HFF-Myc (cell line): ENCODE data around the gene TPRA1.

ENCODE experiments used
- DNase-seq: peaks from one replicate; pipeline ENCODE4 v3.0.0-alpha.2; 2011; ENCODE audit warnings: low read depth; ENCODE audit errors: extremely low read depth
- H3K4me3 ChIP-seq: replicated peaks from 2 replicates; pipeline ENCODE4 v1.5.1; 2011; ENCODE audit warnings: low read depth, mild to moderate bottlenecking, control low read depth, low read length
- TF ChIP-seq, protein P1 (sequence below): IDR thresholded peaks from 2 replicates; pipeline ENCODE4 v1.5.1; 2012; ENCODE audit warnings: mild to moderate bottlenecking, low read depth, low read length, control low read depth; ENCODE audit errors: missing control alignments

Gene TPRA1

DNA sequence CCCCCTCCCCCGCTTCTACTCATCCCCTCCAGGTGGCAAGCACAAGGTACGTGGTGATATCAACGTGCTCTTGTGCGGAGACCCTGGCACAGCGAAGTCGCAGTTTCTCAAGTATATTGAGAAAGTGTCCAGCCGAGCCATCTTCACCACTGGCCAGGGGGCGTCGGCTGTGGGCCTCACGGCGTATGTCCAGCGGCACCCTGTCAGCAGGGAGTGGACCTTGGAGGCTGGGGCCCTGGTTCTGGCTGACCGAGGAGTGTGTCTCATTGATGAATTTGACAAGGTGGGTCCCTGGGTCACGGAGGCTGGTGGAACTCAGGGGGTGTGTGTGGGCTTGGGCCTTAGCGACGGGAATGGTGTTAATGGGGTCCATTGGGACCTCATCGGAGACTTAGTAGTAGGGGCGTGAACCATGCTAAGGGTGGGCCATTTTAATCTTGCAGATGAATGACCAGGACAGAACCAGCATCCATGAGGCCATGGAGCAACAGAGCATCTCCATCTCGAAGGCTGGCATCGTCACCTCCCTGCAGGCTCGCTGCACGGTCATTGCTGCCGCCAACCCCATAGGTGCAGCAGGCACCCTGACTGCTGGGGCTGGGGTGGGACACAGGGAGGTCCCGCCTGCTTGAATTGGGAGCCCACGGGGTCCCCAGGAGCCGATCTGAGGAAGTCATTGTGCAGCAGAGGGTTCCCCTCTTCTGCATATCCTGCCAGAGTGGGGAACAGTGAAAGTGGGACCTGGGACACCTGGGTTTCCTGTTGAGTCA lies 26.5 kb upstream of the TPRA1 start:
- no peak for DNase-seq
- TF ChIP-seq, protein P1, sequence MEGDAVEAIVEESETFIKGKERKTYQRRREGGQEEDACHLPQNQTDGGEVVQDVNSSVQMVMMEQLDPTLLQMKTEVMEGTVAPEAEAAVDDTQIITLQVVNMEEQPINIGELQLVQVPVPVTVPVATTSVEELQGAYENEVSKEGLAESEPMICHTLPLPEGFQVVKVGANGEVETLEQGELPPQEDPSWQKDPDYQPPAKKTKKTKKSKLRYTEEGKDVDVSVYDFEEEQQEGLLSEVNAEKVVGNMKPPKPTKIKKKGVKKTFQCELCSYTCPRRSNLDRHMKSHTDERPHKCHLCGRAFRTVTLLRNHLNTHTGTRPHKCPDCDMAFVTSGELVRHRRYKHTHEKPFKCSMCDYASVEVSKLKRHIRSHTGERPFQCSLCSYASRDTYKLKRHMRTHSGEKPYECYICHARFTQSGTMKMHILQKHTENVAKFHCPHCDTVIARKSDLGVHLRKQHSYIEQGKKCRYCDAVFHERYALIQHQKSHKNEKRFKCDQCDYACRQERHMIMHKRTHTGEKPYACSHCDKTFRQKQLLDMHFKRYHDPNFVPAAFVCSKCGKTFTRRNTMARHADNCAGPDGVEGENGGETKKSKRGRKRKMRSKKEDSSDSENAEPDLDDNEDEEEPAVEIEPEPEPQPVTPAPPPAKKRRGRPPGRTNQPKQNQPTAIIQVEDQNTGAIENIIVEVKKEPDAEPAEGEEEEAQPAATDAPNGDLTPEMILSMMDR: no peak
- H3K4me3 ChIP-seq: no peak overlapping the region

DNA sequence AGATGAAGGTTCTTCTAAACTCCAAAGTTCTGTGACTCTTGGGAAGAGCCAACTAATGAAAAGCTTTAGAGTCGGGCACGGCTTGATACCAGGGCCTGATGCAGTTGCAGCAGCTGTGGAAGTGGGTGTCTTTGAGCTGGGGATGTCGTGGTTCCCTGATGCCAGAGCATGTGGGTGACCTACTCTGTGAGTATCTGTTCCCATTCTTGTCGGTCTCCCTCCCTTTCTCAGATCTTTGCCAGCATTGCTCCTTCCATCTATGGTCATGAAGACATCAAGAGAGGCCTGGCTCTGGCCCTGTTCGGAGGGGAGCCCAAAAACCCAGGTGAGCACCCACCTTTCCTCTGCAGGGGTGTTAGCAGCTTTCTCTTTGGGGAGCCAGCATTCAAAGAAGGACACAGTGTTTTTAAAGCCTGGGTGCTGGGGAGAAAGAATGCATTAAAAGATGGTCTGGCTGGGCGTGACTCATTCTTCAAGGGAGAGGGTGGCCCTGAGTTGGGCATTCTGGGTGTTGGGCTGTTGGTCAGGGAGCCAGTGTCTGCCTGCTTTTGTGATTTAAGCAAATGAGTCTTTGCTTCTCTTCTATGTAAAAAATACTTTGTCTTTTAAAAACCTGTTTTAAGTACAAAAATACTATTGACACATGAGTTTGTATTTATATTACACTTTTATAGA lies 25.2 kb upstream of the TPRA1 start:
- H3K4me3 ChIP-seq: no peak overlapping the region
- TF ChIP-seq, protein P1: no peak
- no peak for DNase-seq

DNA sequence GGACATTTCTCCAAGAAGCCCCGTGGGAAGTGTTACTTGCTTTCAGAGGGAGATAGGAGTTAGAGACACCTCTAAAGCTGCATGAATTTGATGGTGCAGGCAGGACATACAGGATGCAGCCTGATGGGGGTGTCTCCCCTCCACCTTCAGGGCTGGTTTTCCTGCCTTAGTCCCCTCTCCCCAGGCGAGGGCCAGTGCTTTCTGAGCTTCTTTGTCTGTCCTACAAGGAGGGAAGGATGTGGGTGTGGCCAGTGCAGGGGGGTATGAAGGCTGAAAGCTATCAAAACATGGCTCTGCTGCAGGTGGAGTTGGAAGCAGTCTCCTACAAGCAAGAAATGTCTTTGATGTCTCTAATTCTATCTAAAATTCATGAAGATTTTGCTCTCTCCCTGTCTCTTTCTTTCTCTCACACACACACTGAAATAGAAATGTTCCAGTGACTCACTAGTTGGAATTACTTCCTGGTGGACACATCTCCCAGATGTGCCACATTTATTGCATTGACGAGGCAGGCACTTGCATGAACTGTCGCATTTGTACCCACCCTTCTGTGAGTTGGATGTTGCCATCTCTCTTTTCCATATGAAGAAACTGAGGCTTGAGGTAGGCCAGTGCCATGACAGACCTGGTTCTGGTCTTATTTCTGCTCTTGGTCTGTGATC lies 24.5 kb upstream of the TPRA1 start:
- H3K4me3 ChIP-seq: no peak overlapping the region
- DNase-seq: no peak
- TF ChIP-seq, protein P1: no peak

DNA sequence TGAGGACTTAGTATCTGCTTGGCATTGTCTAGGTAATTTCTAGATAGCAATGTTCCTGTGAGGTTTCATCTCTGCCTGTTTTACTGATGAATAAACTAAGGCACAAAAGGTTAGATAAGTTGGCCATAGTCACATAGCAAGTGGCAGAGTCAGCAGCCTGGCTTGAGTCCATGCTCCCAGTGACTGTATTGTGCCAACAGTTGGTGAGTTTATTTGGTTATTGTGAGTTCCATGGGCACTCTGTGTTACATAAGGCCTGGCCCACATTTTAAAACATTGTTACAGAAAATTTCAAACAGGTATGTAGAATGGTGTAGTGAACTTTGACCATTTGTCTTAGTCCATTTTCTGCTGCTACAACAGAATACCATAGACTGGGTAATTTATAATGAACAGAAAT lies 22.9 kb upstream of the TPRA1 start:
- TF ChIP-seq, protein P1: no peak
- no peak for DNase-seq

DNA sequence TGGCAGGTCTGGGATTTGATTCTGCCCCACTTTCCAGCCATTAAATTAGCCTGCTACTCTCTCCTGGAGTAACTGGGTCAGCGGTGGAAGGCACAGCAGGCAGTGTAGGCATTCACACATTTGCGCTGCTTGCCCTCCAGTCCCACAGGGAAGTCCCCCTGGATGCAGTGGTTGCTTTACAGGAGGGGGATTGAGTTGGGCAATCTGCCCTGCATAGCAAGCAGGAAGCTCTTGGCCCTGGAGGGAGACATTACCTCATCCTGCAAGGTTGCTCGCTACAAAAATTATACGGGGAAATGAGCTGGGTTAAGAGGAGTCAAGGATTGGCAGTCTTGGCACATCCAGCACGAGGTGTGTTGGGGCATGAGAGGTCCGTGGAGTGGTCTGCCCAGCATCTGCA lies 22.4 kb upstream of the TPRA1 start:
- no peak overlapping the region for H3K4me3 ChIP-seq
- TF ChIP-seq, protein P1: no peak
- no peak for DNase-seq

More for the DNA sequence above, 22.9 kb upstream of the TPRA1 start:
- no peak overlapping the region for H3K4me3 ChIP-seq

DNA sequence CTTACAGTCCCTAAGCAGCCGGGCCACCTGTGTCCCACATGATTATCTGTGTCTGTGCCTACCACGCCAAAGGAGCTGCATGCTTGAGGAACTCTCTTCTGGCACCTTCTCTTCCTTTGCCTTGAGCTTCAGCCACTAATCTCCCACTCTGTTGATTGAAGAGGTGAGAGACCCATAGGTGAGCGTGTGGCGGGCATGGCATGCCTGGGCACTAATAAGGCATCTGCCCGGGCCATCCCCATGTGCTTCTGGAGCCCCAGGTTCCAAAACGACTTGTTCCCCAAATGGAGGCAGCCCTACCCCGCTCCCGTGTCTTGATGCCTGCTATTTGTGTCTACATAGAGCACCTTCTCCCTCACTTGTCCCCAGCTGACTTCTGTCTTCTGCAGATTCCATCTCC lies 20.7 kb upstream of the TPRA1 start:
- DNase-seq: no peak
- TF ChIP-seq, protein P1: no peak
- no peak overlapping the region for H3K4me3 ChIP-seq
